SW480 (cell line): ENCODE results near the gene CST11.
A peak's percentile ranks its signal among the peaks of the same experiment; 100 is the strongest.
"Not testable (repeated sequence)": the region's sequence is repeated elsewhere in the genome, so short reads cannot be mapped to it uniquely, and the experiment has no call there.

Source experiments
- DNase-seq: peaks from one replicate; pipeline ENCODE4 v3.0.0-alpha.2; 2016; ENCODE audit warnings: low spot score

The CST11 gene, protein sequence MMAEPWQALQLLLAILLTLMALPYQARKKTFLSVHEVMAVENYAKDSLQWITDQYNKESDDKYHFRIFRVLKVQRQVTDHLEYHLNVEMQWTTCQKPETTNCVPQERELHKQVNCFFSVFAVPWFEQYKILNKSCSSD

DNA sequence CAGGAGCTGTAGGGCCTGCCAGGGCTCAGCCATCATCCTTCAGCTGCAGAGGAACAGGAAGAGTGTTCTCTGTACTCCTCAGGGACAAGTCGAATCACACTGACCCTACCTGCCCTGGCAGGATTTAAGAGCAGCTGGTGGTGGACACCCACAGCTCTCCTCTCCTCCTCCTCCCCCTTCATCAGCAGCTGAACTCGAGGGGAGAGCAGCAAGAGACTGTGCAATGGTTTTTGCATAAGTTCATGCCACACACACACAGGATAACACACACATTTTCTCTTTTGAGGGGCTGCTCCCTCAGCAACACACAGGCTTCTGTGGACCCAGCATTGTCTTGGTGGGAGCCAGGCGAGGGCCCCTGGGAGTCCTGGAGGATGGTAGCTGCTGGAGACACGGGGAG, at the start of gene CST11:
CST11 (minus strand) TSS at position 101 of the 400 bp plus-strand sequence; CDS start at position 36, 65 bp downstream.
- no peak for DNase-seq

DNA sequence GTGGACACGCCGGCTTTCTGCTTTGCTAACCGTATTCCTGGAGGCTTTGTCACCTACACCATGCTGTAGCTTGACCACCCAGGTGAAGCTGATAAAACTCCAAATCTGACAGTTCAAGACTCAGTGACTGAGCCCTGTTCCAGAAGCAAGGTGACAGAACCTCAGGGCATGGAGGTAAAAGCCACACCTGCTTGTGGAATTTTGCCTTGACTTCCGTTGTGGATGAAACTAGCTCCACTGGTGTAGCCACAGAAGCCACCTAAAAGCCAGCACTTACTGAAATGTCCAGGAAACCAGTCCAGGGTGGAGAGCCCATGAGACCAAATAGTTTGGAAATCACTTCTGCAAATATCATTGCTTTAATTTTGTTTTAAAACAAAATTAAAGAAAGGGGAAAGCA, 49.2 kb upstream of the CST11 start:
- DNase-seq: peak; percentile 89

DNA sequence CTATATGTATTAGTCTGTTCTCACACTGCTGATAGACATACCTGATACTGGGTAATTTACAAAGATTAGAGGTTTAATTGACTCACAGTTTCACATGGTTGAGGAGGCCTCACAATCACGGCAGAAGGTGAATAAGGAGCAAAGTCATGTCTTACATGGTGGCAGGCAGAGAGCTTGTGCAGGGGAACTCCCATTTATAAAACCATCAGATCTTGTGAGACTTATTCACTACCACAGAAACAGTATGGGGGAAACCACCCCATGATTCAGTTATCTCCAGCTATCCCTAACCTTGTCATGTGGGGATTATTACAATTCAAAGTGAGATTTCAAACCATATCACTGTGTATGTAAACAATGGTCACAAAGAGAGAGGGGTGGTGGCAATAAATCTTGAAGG, 44.9 kb upstream of the CST11 start:
- DNase-seq: no peak

DNA sequence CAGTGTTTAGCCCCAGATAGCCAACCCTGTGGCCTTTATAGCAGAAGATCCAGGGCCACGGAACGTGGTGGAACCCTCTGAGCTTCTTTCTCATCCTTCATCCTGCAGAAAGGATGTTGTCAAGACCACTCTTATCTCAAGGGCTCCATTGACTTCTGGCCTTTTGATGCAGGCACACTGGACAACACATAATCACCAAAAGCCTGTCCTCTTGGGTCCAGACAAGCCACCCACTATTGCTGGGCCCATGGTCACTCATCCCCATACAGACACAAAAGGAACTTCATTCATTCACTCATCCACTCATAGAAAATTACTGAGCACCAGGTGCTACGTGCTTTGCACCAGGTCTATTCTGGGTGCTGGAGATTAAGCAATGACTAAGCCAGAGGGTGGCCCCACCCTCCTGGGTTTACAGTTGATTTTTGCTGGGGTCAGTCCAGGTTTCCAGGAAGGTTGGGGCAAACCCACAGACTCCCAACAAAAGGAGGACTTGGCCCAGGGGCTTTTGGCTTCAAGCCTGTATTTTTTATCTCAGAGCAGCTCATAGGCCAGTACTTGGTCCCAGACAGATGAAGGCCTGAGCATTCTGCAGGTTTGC, 40.6 kb upstream of the CST11 start:
- no peak for DNase-seq

DNA sequence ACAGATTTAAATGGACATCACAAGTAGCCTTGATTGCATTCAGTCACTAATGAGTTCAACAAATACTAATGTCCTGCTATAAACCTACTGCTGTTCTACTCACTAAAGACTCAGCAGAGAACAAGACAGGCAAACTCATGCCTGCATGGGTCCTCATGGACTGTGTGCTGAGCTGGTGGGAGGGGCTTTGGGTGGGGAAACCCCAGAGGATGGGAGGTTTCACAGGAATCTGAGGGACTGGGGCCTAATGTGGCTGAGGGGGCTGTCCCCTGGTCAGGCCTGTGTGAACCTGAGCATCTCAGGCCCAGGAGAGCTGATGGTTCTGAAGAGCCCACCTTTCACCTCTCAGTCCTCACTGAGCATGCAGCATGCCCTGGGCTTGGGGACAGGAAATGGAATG, 39.6 kb upstream of the CST11 start:
- DNase-seq: no peak

DNA sequence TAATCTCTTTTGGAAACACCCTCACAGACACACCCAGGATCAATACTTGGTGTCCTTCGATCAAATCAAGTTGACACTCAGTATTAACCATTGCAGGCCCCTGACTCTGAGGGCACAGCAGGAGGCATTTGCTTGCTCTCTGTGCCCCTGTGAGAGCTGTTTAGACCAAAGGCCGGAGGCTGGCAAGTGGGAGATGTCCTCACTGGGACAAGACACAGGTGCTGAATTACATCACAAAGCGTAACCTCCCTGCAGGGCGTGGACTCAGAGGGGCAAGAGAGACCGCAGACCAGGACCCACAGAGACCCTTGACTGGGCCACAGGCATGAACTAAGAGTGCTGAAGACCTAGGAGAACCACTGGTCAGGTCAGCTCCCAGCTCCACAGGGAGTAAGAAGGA, 38.1 kb upstream of the CST11 start, which contains the start of gene CST8:
CST8 (plus strand) TSS at position 301 of the 400 bp plus-strand sequence. CDS start 551 bp downstream, outside the sequence.
- no peak for DNase-seq

DNA sequence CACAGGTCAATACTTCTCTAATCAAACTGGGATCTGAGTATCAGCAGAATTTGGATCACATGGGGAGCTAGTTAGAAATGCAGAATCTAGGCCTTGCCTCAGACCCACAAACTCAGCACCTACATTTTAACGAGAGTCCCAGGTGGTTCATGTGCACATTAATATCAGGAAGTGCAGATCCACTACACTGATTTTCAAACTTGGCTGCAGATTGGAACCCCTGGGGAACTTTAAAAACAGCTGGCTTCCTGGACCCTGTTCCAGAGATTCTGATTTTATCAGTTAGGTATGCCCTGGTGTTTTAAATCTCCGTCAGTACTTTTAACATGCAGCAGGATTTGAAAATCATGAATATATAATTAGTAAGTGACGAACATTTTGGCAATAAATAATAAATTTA, 36.3 kb upstream of the CST11 start:
- DNase-seq: no peak

DNA sequence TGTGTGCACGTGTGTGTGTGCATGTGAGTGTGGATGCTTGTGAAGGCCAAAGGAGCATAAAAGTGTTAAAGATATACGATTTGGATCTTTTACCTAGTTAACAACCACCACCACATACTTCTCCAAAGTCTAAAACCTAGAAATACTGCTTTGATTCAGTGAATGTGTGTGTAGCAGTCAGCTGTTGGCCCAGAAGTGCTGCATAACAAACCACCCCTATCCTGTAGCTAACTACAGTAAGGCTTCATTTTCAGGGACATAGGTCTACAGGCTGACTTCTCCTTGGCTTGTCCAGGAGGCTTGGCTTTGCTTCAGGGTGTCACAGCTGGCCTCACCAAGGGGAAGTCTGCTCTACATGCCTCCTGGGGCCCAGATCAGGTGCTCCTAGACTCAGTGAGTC, 35.8 kb upstream of the CST11 start:
- DNase-seq: no peak

DNA sequence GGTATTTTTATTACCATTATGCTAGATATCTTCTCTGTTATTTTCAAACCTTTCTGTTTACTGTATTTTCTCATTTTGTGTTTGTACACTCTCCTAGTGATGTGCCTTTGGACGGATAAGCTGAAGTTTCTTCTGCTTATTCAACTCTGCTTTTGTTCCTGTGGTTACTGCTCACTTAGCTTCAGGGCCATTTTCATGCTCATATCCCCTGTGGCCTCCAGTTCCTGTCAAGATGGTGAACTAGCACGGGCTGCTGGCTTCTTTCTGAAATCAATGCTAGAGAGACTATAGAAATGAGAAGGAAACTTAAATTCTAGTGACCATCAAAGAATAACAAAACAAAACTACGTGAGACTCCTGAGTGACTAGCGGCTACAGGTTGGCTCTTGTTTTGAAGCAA, 31.4 kb upstream of the CST11 start:
- no peak for DNase-seq

DNA sequence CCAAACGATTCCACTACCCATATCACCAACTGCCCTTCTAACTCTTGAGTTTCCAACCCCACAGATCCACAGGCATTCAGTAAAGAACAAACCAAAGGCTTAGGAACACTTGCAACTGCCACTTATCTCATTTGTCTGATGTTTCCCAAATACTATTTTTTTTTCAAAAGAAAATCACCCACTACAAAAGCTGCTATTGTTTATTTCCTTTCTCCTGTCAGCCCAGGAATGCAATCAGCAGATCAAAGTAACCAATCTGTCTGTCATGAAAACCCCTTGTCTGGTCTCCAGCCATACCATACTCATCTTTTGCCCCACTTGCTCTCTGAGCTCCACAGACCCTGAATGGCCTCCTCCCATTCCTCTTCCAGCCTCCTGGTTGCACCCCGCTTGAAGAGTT, 29.5 kb upstream of the CST11 start:
- DNase-seq: peak; percentile 79

DNA sequence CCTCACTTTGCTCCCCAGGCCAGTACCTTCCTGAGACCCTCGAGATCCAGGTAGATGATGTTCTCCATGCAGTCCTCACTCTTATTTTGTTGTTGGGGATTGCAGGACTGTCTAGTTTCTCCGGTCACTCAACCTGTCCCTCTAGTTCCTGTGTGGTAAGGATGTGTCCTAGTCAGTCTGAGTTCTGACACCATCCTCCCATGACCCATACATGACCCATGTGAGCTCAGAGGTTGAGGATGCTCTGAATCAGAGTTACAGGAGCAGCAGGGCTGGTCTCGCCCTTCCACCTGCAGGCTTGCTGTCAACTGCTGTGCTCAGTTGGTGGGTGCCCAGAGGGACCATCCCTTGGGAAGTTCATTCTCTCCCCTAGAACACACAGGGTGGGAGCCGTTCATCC, 26.4 kb upstream of the CST11 start:
- no peak for DNase-seq

DNA sequence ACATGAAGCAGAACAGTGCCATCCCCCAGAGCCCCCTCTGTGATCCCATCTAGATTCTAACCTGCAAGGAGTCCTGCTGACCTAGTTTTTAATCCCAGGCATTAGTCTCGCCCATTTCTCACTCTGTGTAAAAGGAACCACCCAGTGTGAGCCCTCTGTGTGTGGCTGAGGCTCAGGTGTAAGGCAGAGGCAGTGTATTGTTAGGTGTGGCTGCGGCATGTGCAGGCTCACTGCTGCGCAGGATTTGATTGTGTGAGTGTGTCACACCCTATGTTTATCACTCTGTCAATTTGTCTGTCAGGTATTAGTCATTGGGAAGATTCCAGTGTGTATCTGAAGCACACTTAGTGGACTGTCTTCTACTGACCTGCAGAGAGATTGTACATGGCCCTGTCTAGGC, 24.5 kb upstream of the CST11 start:
- DNase-seq: peak; percentile 37

DNA sequence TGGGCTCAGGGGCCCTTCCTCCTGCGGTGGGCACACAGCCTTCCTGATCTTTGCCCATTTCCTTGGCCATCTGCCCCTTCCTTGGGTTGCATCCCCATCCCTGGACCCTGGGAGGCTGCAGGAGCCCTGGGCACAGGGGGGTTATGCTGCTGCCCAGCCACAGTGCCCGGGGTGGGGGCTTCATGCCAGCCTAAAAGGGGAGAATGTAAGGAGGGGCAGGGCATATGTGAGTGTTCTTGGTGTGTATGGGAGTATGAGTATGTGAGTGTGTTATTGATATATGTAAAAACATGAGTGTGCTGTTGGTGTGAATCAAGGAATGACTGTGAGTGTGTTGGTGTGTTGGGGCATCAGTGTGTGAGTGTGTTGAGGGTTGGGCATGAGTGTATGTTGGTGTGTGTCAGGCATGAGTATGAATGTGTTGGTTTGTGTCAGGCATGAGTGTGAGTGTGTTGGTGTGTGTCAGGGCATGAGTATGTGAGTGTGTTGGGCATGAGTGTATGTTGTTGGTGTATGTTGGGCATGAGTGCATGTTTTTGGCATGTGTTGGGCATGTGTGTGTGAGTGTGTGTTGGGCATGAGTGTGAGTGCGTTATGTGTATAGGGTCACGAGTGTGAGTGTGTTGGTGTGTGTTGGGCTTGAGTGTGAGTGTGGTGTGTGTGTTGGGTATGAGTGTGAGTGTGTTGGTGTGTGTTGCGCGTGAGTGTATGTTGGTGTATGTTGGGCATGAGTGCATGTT, 23.5 kb upstream of the CST11 start:
- no peak for DNase-seq

DNA sequence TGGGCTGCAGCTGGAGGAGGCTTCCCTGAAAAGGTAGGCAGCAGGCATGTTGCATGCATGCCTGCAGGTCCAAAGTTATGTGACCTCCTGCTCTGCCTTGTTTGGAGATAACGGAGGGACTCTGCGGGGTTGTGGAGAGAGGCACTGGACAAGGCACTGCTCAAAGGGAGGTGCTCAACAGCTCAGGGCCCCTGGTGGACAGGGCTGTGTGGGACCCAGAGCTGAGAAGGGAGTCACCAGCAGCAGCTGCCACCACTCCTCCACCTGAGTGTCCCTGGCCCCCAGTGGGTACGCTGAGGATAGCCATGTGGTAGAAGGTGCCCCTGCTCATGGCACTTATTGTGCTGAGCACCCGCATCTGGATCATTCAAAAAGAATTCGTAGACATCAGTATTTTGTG, 22.7 kb upstream of the CST11 start:
- DNase-seq: no peak

DNA sequence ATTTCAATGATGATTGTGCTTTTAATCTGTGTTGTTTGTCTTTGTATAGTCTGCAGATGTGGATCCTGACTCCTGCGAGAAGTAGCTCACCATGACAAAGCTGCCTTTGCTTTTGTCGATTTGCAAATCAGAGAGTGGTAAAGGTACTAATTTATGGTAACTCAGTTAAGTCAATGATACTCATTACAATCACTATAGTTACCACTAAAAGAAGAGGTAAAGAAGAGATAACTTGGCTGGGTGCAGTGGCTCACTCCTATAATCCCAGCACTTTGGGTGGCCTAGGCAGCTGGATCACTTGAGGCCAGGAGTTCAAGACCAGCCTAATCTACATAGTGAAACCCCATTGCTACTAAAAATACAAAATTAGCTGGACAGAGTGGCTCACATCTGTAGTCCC, 20.6 kb upstream of the CST11 start:
- not testable (repeated sequence) for DNase-seq

DNA sequence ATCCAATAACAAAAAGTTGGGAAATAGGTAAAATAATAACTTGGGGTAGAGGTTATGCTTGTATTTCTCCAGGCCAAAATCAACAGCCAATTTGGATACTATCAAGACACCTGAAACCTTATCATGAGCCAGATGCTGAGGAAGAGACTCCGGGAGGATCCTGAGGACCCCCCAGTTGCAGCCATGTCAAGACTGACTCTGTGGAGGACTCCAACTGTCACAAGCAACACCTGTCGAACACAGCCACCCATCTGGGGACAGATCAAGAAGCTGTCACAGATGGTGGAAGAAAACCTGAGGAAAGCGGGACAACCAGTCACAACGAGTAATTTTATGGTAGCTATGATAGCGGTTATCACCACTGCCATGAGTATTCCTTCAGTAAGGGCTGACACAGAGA, 19.6 kb upstream of the CST11 start:
- DNase-seq: not testable (repeated sequence)

DNA sequence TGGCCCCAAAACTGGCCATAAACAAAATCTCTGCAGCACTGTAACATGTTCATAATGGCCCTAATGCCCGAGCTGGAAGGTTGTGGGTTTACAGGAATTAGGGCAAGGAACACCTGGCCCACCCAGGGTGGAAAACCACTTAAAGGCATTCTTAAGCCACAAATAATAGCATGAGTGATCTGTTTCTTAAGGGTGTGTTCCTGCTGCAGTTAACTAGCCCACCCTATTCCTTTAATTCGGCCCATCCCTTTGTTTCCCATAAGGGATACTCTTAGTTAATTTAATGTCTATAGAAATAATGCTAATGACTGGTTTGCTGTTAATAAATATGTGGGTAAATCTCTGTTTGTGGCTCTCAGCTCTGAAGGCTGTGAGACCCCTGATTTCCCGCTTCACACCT, 14.3 kb upstream of the CST11 start:
- DNase-seq: not testable (repeated sequence)

DNA sequence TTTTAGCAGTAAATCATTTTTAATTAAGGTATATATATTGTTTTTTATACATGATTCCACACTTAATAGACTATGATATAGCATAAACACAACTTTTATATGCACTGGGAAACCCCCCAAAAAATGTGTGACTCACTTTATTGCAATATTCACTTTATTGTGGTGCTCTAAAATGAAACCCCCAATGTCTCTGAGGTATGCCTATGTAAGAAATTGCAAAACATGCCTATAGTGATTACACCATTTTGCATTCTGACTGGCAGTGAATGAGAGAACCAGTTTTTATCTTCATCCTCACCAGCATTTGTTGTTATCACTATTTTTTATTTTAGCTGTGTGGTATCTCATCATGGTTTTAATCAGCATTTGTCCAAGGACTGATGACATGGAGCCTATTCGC, 8.5 kb upstream of the CST11 start:
- DNase-seq: no peak

DNA sequence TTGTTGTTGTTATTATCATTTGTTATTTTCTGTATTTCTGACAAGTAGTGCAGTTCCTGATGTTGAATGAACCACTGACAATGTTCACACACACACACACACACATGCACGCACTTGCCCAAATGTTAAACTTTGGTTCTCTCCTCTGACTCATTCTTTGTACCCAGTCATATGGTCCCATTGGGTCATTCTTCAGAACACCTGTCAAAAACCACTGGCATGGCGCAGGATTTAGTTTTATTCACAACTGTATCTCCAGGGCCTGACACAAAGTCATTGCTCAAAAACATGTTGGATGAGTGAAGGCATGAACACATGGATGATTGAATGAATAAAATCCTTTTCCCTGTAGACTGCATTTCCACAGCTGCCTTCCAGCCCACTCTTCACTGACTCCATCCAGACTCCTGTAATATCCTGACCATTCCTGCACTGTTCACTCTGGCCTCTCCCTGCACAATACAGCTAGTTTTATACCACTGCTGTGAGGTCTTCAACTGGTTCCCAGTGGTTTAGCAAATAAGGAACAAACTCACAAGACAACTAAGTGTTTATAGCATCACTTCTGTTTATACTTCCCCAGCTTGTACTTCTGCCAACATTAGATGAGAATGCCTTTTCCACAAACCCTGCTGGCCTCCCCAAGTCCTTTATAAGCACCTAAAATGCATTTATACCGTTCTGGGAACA, 6.9 kb upstream of the CST11 start:
- DNase-seq: no peak

DNA sequence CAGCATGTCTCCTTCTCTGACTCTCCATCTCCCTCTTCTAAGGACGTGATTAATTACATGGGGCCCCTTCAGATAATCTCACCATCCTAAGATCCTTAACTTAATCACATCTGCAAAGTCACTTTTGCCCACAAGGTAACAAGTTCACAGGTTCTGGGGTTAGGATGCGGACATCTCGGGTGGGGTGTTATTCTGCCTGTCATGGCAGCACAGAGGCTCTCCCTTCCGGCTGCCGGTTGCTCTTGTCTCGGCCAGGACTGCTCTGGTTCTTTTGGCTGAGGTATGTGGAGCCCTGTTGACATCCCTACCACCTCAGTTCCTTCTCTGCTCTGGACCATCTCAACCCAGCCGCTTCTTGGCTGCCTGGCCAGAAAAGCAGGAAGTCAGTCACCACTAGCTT, 4.2 kb upstream of the CST11 start:
- DNase-seq: no peak

DNA sequence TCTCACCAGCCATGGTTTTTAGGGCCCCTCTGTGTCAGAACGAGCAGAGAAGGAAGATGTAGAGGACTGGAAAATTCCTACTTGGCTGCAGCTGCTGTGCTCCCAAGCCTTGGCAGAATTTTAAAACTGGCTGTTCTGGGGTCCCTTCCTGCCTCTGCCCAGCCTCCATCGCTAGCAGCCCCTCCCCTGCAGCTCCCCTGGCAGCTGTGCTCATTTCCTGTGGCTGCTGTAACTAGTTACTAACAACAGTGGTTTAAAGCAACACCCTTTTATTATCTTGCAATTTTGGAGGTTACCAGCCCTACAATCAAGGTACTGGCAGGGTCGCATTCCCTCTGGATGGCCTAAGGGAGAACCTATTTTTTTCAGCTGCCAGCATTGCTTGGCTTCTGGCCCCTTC, 3.7 kb upstream of the CST11 start:
- DNase-seq: no peak

DNA sequence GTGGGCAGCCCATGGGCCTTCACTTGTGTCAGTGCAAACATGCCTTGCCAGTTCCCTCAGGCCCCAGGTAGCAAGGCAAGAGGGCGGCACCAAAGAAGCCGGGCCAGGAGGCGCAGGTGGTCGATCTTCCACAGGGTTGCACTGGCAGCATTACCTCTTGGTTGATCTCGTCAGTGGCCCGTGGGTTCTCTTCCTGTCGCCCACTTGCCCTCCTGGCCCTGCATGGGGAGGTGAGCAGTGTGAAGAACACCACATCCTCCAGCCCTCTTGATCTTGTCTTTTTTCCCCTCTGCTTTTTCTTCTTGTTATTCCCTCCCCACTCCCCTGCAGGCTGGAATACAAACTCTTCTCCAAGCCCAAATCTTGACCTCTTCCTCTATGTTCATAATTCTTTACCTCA, 3.0 kb upstream of the CST11 start:
- no peak for DNase-seq

DNA sequence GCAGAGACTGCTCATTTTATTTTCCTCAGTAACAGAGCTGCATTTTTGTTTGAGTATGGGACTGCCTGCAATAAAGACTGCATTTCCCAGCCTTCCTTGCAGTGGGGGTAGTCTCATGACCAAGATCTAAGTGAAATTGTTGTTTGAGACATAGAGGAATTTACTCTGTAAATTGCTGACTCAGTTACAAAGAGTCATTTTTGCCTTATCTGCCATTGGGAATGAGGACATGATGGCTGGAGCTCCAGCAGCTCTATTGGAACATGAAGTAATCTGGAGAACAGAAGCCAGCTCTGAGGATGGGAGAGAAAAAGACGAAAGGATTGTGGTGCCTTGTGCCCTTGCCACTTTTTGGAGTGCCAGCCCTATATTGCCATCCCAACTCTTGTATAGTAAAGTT, 2.1 kb upstream of the CST11 start:
- DNase-seq: no peak
